Medulla oblongata (tissue), 1 donor: ENCODE data around the gene TREML4.

Source experiments
- DNase-seq: peaks from one replicate; pipeline ENCODE4 v3.0.0-alpha.2; 2015; ENCODE audit errors: extremely low spot score

The TREML4 gene

DNA sequence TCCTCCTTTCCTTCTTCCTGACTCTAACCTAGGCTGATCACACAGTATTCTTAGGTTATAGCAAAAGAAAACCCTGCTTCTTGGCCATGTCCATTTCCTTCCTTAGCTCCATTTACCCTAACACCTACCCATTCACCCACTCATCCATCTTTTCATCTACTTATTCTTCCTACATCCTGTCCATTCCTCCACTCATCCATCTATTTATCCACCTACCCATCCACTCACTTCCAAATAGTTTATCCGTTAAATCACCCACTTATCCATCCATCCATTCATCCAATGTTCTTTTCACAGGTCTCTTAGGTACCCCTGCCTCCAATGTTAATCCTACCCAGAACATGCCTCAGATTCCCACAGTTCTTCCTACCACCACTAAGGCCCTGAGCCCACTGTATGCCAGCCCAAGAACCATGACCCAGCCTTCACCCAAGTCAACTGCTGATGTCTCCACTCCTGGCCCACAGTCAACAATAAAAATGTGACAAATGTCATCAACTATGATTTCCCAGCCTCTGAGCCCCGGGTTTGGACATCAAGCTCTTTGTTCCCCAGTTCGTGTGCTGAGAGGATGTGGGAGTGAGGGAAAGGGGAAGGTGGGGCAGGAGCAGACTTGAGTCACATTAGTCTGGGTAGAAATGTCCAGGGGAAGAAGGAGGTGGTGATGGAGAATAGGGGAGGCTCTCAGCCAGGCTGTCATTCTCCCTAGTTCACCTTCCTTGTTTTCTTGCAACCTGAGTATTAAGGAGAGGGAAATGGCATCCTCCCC lies 24.4 kb downstream of the TREML4 start:
- no peak for DNase-seq

DNA sequence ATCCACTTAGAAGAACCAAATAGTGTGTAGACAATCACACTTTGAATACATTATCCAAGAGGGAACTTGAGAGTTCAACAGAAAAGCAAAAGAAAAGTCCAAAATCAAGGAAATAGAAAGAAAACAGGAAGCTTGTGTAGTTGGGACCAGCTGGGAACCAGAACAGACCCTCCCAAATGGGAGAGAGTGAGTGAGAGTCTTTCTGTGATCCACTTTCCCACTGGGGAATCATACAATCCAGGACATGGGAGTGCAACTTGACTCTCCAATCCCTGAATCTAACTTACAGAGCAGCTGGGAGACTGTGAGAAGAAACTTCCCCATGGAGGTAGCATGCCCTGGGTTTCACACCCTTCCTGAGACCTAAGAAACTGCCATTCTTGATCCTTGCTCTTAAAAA lies 27.0 kb downstream of the TREML4 start:
- DNase-seq, result no peak

DNA sequence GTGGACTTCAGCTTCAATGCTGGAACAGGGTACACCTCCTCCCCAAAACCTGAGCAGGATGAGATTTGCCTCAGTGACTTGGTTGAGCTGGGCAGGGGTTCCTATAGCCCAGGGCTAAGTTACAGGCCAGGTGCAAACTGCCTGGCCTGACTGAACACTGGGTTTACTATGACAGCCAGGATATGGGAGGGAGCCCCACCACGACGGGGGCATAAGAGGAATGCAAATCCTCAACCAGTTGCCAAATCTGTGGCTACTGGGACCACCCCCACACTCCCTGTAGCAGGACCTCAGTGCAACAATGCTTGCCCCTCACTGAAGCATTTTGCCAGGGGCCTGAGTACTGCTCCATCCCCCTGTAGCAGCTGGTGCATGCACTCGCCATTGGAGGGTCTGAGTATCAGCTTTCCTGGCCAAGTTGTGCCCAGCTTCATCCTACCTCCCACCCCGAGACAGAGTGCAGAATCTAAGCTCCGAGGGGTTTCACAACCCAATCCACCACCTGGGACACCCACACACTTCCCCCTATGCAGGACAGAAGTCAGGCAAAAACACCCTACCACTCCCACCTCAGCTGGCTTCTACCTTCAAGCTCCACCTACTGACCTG lies 27.6 kb downstream of the TREML4 start:
- no peak for DNase-seq

DNA sequence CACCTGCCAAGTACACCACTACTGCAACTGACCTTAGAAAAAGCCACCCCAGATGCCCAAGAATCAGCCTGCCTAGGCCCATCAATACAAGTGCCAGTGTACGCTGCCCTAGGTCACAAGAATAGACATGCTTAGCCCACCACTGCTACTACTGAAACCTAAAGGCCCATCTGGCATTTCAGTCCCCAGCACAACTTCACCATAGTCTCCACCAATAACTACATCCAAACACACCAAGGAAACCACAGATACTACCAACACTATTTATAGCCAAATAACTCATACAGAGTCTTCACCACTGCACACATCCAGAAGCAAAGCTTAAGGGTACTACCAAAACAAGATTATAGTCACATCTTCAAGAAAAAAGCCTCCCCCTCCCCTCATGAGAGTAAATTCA lies 28.2 kb downstream of the TREML4 start:
- no peak for DNase-seq

DNA sequence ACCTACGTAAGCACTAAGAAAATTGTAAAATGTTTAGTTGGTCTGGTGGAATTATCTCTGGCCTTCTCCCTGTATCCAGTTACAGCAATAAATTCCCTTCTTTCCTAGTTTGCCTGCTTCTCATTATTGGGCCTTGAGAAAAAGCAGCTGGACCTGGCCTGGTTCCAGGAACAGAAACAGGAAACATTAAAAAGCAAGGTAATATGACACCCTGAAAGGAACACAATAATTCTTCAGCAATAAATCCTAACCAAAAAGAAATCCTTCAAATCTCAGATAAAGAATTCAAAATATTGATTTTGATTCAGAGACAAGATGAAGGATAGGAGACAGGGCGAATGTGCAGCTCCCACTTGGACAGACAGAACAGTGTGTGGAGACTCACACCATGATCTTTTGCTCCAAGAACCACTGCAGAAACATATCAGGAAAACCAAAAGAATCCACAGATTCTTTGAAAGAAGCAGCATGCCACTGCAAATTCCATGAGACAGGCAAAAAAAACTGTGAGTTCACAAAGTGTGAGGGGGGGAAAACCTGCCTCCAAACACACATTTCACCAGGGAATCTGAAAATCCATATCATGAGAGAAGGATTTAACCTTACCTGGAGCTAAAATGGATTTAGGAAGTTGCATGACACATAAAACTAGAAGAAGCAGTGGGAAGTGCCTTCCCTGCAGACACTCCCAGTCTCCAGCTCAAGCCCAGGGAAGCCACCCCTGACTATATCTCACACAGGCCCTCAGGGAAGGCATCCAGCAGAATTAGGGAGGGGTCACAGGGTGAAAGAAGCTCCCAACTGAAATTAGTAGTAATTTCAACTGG lies 29.4 kb downstream of the TREML4 start:
- no peak for DNase-seq

DNA sequence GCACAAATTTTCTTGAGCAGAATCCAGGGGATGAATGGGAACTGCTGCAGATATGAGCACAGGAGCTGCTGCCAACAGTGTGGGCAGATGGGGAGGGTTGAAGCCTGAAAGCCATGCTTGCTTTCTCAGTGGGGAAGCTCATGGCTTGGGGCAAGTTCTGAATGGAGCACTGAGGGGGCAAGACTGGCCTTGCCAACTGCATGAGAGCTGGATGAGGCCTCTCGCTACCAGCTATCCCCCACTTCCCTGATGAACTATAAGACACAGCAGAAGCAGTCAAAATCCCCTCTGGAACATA lies 30.0 kb downstream of the TREML4 start:
- DNase-seq, result no peak

DNA sequence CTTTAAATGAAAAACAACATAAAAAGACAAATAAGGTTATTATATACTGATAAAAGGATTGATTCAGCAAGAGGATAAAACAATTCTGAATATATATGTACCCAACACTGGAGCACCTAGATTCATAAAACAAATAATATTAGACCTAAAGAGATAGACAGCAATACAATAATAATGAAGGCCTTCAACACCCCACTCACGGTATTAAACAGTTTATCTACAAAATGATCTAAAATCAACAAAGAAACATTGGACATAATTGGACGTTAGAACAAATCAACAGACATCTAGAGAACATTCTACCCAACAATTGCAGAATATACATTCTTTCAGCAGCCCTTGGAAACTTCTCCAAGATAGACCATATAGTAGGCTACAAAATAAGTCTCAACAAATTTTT lies 34.3 kb downstream of the TREML4 start:
- DNase-seq, result no peak

DNA sequence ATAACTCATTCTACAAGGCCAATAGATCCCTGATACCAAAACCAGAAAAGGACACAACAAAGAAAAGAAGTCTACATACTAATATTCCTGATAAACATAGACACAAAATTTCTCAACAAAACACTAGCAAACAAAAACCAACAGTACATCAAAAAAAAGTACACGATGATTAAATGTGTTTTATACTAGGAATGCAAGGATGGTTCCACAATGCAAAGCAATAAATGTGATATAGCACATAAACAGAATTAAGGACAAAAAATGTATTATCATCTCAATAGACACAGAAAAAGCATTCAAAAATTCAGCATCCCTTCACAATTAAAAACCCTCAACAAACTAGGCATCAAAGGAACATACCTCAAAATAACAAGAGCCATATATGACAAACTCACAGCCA lies 35.1 kb downstream of the TREML4 start:
- DNase-seq, result no peak

DNA sequence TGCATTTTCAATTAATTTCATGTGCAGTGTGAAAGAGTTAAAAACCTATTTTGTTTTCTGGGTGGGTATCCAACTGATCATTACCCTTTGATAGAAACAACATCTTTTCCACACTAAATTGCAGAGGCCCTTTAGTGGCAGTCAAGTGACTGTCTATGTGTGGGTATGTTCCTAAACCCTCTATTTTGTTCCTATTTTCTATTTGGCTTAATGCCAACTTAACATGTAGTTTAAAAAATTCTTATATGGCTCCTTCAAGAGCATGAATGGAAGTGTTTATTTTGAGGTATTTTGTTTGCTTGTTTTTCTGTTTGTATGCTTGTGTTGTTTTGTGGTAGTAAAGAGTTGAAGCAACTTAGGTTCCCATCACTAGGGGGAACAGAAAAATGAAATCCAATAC lies 38.4 kb downstream of the TREML4 start:
- no peak for DNase-seq

DNA sequence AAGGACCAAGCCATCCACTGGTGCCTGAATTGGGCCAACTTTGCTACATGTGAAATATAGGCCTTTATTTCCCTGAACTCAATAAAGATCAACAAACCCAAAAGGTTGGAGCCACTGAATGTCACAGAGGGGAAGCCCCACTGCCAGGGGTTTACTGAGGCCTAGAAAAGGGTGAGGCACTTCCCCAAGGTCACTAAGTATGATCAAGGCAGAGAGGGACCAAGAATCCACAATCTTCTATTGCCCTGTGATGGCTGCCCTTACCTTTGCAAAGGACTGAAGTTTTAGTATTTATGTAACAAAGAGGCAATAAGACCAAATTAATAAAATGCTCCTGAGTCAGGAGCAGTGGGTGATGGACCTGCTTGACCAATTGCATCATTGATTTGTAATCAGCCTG lies 40.3 kb downstream of the TREML4 start:
- no peak for DNase-seq

DNA sequence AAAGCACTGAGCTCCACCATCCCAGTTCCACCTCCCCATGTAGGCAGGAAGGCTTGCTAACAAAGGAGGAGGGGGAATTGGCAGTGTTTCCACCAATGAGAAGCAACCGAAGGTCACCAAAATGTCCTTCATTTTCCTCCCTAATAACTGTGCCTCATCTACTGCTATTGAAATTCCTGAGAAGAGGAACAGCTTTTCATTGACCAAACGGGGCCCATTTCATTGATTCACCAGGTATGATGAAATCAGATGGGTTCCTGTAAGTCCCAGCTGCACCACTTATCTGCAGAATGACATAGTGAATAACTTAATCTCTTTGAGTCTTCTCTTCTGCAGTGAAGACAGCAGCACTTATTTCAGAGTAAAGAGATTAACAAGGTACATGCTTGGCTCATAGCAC lies 41.0 kb downstream of the TREML4 start:
- DNase-seq, result no peak

DNA sequence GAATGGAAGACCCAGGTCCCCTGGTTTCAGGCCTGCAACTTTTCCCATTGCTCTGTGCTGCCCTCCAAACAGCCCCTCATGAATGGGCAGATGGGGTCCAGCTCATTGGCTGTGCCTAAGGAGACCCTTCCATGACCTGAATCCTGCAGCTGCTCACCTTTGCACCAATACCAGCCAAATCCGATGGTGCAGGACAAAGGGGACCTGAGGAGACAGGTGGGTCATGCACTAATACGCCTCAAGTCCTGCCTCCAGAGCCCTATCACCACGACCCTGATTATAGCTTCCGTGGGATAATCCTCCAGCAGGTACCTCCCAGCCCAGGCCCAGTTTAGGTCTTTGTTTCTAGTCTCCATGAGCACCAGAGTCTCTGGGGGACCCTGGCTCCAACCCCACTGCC lies 41.6 kb downstream of the TREML4 start:
- DNase-seq, result no peak

DNA sequence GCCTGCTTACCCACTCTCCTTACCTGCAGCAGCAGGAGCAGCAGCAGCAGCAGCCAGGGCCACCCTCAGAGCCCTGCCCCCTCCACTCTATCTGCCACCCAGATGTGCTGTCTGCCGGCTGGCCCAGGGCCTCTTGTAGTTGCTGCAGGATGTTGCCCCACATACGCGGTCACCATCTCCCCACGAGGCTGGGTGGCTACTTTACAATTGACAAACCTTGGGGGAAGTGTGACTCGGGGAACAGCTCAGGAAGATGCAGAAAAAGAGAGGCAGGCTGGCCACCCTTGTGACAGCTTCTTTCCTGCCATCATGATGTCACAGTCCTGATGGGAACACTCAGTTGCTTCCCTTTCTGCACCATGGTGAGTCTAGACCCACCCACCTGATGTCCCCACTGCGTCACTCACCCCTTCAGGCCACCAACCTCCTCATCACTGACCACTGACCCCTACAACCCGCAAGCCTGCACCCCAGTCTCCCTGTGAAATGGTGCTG lies 43.8 kb downstream of the TREML4 start:
- peak; percentile 40 for DNase-seq

DNA sequence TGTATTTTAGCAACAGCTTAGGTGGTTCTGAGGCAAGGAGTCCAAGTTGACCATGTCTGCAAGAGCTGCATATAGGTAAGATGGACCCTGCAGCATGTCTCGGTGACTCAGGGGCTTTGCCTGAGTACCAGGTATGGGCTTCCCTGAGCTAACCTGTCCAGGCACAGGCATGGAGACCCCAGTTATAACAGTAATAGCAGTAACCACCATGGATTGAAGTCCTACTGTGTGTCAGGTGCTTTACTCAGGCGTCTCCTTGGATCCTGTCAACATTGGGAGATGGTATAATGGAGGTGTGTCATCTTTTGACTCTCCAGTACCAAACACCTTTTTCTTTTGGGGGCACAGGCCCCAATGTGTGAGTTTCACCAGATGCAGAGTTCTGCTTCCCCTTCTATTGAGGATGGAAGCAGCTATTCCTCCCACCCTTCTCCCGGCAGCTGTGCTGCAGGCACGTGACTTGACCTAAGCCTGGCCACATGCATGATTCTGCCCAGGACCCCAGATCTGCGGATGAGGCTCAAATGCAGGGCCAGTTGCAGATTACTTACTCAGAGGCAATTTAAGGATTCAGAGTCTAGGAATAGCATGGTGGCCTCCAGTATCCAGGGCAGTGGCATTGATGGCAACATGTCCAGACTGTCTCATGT lies 44.6 kb downstream of the TREML4 start:
- DNase-seq, result no peak

DNA sequence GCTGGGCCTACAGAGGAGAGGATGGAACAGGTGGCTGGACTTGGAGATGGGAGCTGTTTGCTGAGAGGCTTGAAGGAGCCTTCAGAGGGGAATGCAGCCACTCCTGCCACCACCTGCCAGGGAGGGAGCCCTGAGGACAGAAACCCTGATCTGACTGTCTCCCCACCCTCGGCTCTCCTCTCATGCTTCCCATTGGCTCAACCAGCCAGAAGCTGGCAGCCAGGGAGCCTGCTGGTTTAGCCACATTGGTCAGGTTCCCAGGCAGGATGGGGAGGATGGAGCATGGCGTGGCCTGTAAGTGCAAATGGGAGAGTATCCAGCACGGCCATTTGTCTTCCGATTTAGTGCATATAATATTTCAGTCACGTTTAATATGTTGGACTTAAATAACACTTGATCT lies 45.6 kb downstream of the TREML4 start:
- no peak for DNase-seq

DNA sequence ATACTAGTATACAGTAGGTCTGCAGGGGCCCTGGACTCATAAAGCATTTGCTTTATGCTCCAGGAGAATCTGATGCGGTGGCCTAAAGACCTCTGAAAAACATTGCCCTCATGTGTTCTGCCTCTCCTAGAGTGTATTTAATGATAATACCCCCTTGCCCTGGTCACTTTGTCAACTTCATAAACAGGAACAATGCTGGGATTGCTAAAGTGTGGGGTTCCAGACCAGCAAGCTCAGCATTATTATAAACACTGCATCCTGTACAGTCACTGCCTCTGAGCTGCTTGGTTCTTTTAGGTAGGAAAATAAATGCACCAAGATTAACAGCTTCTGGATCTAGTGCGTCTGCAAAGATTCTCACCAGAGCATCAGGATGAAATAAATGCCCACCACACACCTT lies 46.1 kb downstream of the TREML4 start:
- no peak for DNase-seq

DNA sequence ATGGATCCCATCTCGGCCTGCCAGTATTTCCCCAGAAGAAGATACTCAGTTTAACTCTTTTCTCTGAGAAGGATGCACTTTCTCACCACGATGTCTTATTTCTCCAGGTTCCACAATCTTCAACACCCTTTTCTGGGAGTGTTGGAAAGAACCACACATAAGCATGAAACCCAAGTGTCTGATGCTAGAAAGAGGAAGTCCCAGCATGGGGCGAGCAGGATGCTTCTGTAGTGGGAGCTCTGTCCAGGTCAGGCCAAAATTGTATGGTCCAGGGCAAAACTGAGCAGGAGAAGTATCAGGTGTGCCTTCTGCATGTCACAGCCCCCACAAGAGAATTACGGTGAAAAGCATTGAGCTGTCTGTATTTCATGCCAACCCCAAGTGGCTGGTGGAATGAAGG lies 47.3 kb downstream of the TREML4 start:
- no peak for DNase-seq

DNA sequence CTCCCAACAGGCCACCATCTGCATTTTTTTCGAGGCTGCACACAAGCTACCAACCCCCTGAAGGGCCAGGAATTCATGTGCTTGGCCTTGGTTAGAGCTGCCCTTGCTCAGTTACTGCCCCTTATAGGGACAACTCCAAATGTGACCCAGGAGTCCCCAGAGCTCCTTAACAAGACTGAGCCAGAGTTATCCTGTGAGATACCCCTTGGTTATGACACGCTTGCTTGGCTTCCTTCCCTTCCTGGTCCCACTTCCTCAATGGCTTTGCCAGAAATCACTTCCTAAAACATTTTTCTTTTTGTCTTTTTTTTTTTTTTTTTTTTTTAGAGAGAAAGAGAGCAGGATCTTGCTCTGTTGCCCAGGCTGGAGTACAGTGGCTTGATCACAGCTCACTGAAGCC lies 49.5 kb downstream of the TREML4 start:
- DNase-seq, result no peak

DNA sequence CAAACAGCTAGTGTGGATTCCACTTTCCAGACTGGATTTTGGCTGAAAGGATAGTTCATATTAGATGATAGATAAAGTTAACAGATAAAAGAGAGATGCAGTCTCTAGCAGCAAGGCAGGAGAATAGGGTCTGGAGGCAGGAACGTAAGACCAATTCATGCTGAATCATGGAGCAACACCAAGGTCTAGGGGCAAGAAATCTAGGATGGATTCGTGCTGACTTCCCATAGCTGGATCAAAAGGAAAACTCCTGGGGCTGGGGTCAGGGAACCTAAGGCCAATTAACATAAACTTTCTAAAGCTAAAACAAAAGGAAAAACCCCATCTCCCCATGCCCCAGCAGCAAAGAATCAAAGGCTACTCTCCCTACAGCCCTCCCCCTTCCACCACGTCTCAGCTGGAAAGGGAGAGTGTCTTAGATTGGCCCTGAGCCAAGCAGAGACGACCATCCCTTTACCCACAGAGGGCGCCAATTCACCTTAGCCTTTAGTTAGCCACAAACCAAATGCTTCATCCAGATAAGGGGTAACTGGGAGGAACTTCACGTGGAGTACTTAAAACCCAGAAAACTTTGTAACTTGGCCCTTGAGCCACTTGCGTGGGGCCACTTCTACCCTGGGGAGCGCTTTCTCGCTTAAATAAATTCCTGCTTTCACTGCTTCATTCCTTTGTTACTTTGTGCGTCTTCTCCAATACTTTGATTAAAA lies 50.7 kb downstream of the TREML4 start:
- peak; percentile 63 for DNase-seq

DNA sequence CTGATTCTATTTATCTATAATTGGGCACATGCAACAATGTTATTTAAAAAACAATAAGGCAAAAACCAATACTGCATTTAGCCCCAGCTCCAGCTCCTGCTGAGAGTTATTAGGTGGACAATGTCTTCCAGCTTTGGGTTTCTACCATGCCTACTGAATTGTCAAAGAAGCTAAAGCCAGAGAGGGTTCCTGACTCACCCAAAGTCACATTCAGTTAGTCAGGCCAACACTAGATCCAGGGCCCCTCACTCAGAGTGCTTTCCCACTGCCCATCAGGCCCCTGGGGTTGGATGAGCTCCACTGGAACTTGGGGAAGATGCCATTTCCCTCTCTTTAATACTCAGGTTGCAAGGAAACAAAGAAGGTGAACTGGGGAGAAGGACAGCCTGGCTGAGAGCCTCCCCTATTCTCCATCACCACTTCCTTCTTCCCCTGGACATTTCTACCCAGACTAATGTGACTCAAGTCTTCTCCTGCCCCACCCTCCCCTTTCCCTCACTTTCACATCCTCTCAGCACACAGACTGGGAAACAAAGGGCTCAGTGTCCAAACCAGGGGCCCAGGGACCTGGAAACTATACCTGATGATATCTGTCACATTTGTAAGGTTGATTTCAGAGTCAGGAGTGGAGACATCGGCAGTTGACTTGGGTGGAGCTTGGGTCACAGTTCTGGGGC lies 52.4 kb downstream of the TREML4 start:
- peak; percentile 11 for DNase-seq

DNA sequence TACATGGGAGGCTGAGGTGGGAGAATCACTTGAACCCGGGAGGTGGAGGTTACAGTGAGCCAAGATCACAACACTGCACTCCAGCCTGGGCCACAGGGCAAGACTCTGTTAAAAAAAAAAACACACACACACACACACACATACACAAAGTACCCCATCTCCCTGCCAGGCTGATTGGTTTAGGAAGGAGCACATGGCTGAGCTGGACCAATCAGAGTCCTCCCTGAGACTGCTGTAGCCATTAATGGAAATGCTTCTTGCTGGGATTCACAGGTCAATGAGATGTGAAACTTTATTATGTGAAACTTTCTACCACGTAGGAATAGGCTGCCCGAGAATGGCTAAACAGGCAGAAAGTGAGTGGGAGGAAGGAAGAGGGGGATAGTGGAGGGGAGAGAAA lies 55.5 kb downstream of the TREML4 start:
- DNase-seq, result no peak
